Nephron progenitor cell (in vitro differentiated cells): ENCODE results near the gene CDK14.

Experiments
- DNase-seq: peaks from one replicate; pipeline ENCODE4 v3.0.0; 2021
- H3K27ac Mint-ChIP-seq: 2 replicates; pipeline ENCODE4 v1.8.0; 2021; ENCODE audit warnings: mild to moderate bottlenecking, moderate library complexity, mixed read lengths
- H3K27me3 Mint-ChIP-seq: 2 replicates; pipeline ENCODE4 v1.8.0; 2021; ENCODE audit warnings: mild to moderate bottlenecking, low read depth, mixed read lengths; ENCODE audit not compliant: poor library complexity
- H3K36me3 Mint-ChIP-seq: 2 replicates; pipeline ENCODE4 v1.8.0; 2021; ENCODE audit warnings: low read depth, mixed read lengths
- H3K4me1 Mint-ChIP-seq: 2 replicates; pipeline ENCODE4 v1.8.0; 2021; ENCODE audit warnings: mixed read lengths
- H3K4me3 Mint-ChIP-seq: 2 replicates; pipeline ENCODE4 v1.8.0; 2021; ENCODE audit warnings: mild to moderate bottlenecking, moderate library complexity, mixed read lengths
- H3K9me3 Mint-ChIP-seq: 2 replicates; pipeline ENCODE4 v1.8.0; 2021; ENCODE audit warnings: mild to moderate bottlenecking, moderate library complexity, mixed read lengths
- TF ChIP-seq, protein P1 (sequence below): fragments of 200-600 bp; sonication (generic); IDR thresholded peaks from 2 replicates; pipeline ENCODE4 v1.5.0; 2021; ENCODE audit warnings: antibody characterized with exemption

The CDK14 gene

DNA sequence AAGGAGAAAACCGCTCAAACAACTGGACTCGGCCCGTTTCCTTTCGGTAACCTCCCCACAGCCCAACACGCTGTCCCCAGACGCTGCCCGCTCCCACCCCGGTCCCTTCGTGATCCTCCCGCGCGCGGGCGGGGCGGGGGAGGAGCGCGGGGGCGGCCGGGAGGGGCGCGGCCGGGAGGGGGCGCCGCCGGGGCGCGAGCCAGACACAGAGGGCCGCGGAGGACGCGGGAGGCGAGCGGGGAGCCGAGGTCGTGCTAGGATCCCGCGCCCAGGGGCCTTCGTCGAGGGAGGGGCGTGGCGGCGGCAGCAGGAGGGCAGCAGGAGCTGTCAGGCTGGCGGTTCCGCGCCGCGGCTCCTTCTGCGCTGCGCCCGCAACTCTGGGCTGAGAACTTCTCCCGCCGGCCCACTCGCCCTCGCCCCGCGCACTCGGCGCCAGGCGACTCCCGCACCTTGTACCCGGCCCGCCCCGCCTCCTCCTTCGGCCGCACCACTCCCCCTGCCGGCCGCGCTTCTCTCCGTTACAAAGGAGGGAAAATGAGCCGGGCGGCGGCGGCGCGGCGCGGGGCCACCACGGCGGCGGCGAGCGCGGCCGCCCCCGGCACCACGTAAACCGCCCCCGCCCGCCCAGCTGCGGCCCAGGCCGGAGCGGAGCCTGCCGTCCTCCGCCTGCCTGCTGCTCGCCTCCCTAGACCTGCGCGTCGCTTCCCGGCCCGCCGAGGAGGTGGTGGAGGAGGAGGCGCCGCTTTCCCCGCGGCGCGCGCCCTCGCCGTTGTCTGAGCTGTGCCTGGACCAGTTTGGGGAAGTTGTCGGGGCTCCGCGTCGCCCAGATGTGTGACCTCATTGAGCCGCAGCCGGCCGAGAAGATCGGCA lies at the start of gene CDK14:
TSS of gene CDK14 (plus strand) at position 521 of the 870 bp plus-strand sequence. CDS start at position 828, 307 bp downstream.
- peak; percentile 89 for DNase-seq
- Mint-ChIP-seq H3K4me1 (peaks cover 34% of the 10 kb centered on the region), H3K27ac (peak within 1 kb of the TSS; percentile 78), H3K9me3 (no peaks in the 10 kb centered on the region), H3K27me3 (peaks cover 6% of the 10 kb centered on the region), H3K4me3 (peak within 1 kb of the TSS; percentile 97), H3K36me3 (no peaks in the 10 kb centered on the region)
- TF ChIP-seq, protein P1, sequence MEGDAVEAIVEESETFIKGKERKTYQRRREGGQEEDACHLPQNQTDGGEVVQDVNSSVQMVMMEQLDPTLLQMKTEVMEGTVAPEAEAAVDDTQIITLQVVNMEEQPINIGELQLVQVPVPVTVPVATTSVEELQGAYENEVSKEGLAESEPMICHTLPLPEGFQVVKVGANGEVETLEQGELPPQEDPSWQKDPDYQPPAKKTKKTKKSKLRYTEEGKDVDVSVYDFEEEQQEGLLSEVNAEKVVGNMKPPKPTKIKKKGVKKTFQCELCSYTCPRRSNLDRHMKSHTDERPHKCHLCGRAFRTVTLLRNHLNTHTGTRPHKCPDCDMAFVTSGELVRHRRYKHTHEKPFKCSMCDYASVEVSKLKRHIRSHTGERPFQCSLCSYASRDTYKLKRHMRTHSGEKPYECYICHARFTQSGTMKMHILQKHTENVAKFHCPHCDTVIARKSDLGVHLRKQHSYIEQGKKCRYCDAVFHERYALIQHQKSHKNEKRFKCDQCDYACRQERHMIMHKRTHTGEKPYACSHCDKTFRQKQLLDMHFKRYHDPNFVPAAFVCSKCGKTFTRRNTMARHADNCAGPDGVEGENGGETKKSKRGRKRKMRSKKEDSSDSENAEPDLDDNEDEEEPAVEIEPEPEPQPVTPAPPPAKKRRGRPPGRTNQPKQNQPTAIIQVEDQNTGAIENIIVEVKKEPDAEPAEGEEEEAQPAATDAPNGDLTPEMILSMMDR = no peak

DNA sequence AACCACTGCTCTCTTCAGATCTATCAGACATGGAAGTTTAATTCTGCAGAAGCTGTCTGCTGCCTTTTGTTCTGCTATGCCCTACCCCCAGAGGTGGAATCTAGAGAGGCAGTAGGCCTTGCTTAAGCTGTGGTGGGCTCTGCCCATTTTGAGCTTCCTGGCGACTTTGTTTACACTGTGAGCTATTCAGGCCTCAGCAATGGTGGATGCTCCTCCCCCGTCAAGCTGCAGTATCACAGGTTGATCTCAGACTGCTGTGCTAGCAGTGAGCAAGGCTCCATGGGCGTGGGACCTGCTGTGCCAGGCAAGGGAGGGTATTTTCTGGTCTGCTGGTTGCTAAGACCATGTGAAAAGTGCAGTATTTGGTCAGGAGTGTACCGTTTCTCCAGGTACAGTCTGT lies 45.1 kb upstream of the CDK14 start:
- H3K36me3 Mint-ChIP-seq = no peaks in the 10 kb centered on the region
- no peaks in the 10 kb centered on the region for H3K4me1 Mint-ChIP-seq
- no peak for DNase-seq
- peaks cover 1% of the 10 kb centered on the region for H3K27me3 Mint-ChIP-seq
- H3K4me3 Mint-ChIP-seq = no peak overlapping the region
- H3K9me3 Mint-ChIP-seq = no peaks in the 10 kb centered on the region
- TF ChIP-seq, protein P1 = no peak
- no peak overlapping the region for H3K27ac Mint-ChIP-seq

DNA sequence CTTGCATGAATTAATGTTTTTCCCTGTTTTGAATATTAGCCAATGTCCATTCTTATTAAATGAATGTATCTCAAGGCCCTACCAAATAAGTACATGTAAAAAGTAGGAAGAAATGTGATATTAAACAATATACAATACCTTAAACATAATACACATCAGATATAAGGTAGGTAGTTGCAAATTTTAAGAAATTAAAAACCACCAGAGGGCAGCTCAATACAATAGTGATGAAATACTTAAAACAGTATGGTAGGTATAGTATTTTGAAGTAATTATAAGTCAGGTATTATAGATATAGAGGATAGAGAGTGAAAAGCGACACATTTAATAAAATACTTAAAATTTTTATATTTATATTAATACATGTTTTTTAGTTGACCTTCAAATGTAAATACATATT lies 43.6 kb upstream of the CDK14 start:
- TF ChIP-seq, protein P1 = no peak
- no peaks in the 10 kb centered on the region for H3K9me3 Mint-ChIP-seq
- peaks cover 4% of the 10 kb centered on the region for H3K27me3 Mint-ChIP-seq
- no peak overlapping the region for H3K27ac Mint-ChIP-seq
- no peak for DNase-seq
- H3K4me3 Mint-ChIP-seq = no peak overlapping the region
- H3K36me3 Mint-ChIP-seq = no peaks in the 10 kb centered on the region
- no peaks in the 10 kb centered on the region for H3K4me1 Mint-ChIP-seq

DNA sequence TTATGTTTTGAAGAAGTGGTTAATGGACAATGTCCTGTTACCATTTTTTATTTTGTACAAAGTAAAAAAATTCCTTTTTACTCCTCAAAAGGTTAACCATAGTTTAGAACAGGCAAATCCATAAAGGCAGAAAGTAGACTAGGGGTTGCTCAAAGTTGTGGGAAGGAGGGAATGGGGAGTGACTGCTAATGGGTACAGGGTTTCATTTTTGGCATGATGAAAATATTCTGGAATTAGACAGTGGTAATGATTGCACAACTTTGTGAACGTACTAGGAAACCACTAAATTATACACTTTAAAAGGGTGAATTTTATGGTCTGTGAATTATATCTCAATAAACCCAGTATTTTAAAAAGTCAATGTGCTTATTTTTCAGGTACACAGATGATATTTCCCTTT lies 35.4 kb upstream of the CDK14 start:
- Mint-ChIP-seq H3K9me3 (no peaks in the 10 kb centered on the region), H3K27me3 (peaks cover 6% of the 10 kb centered on the region), H3K36me3 (no peaks in the 10 kb centered on the region), H3K4me1 (no peaks in the 10 kb centered on the region), H3K4me3 (no peak overlapping the region), H3K27ac (no peak overlapping the region)
- DNase-seq = no peak
- TF ChIP-seq, protein P1 = no peak

DNA sequence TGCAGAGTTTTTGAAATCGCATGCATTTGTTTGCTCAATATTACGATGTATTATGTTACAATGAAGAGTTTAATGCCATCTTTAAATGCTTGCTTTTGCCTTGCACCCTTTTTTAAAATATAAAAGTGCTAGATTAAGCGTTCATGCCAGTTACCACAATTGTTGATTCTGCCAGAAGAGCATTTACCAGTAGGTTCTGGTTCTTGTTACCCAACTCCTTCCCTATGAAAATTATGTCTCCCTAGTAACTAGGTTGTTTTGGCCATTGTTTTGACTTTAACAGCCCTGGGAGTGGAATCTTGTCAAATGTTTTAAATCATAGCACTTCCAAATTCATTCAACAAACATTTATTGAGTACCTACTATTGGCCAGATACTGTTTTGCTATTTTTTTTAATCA lies 32.8 kb upstream of the CDK14 start:
- H3K36me3 Mint-ChIP-seq = no peaks in the 10 kb centered on the region
- H3K4me1 Mint-ChIP-seq = no peaks in the 10 kb centered on the region
- no peak for DNase-seq
- no peak overlapping the region for H3K27ac Mint-ChIP-seq
- no peaks in the 10 kb centered on the region for H3K9me3 Mint-ChIP-seq
- H3K4me3 Mint-ChIP-seq = no peak overlapping the region
- no peaks in the 10 kb centered on the region for H3K27me3 Mint-ChIP-seq
- TF ChIP-seq, protein P1 = no peak

DNA sequence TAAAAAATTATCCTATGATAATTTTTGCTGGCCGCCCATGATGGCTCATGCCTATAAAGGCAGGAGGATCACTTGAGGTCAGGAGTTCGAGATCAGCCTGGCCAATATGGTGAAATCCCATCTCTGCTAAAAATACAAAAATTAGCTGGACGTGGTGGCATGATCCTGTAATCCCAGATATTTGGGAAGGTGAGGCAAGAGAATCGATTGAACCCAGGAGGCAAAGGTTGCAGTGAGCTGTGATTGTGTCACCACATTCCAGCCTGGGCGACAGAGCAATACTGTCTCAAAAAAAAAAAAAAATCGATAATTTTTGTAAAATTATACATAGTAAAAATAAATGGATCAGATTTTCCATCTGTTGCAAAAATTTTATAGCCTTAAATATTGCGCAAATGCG lies 31.7 kb upstream of the CDK14 start:
- no peak overlapping the region for H3K27ac Mint-ChIP-seq
- no peak overlapping the region for H3K4me3 Mint-ChIP-seq

More for the DNA sequence above, 31.7 kb upstream of the CDK14 start:
- TF ChIP-seq, protein P1 = no peak
- Mint-ChIP-seq H3K9me3 (no peaks in the 10 kb centered on the region), H3K36me3 (no peaks in the 10 kb centered on the region), H3K4me1 (no peaks in the 10 kb centered on the region), H3K27me3 (no peaks in the 10 kb centered on the region)
- no peak for DNase-seq
